Stimulated activated CD4-positive, alpha-beta T cell treated with anti-CD3 and anti-CD28 coated beads, Interleukin-4, amount 100 ng/mL, for 48 hours (primary cell): ENCODE measurements around the gene CDH22.

Experiments
- DNase-seq, 2 donors: peaks; one replicate each; pipeline ENCODE4 v3.0.0-alpha.2; 2020; ENCODE audit warnings: low read depth in 2 of 2

Gene CDH22

GRCh38 chr20:46268131-46268614, 40.1 kb downstream of the CDH22 start:
- no peak for DNase-seq

GRCh38 chr20:46267108-46268105, 40.9 kb downstream of the CDH22 start:
- DNase-seq, result no peak

- DNase-seq, result no peak
Measured at GRCh38 chr20:46265539-46265938, 42.8 kb downstream of the CDH22 start.

- no peak for DNase-seq
Measured at GRCh38 chr20:46264391-46265266, 43.7 kb downstream of the CDH22 start.

- no peak for DNase-seq
Measured at GRCh38 chr20:46261456-46262253, 46.6 kb downstream of the CDH22 start.

- no peak for DNase-seq
Measured at GRCh38 chr20:46260936-46261454, 47.3 kb downstream of the CDH22 start.

GRCh38 chr20:46260480-46260879, 47.8 kb downstream of the CDH22 start:
- DNase-seq, result no peak

- DNase-seq, result no peak
Measured at GRCh38 chr20:46259260-46259859, 48.9 kb downstream of the CDH22 start.

- no peak for DNase-seq
Measured at GRCh38 chr20:46257887-46258286, 50.4 kb downstream of the CDH22 start.

GRCh38 chr20:46256293-46256692, 52.0 kb downstream of the CDH22 start:
- no peak for DNase-seq

GRCh38 chr20:46255440-46256104, 52.7 kb downstream of the CDH22 start:
- no peak for DNase-seq

- no peak for DNase-seq
Measured at GRCh38 chr20:46253391-46253790, 54.9 kb downstream of the CDH22 start.

- no peak for DNase-seq
Measured at GRCh38 chr20:46252352-46253091, 55.8 kb downstream of the CDH22 start.

GRCh38 chr20:46251211-46251673, 57.1 kb downstream of the CDH22 start:
- DNase-seq, result no peak

- no peak for DNase-seq
Measured at GRCh38 chr20:46250772-46251171, 57.5 kb downstream of the CDH22 start.

GRCh38 chr20:46249671-46250070, 58.6 kb downstream of the CDH22 start:
- no peak for DNase-seq

GRCh38 chr20:46246559-46246958, 61.7 kb downstream of the CDH22 start:
- no peak for DNase-seq

GRCh38 chr20:46243707-46244628, 64.3 kb downstream of the CDH22 start:
- DNase-seq, result no peak
